Measurements from ENCODE around the gene DSN1. TPM values are rescaled to one million over a fixed set of nuclear protein-coding genes. Genes with fewer than 3 reads are reported as not detected.
"Not testable (repeated sequence)": the region's sequence is repeated elsewhere in the genome, so short reads cannot be mapped to it uniquely, and the experiment has no call there.

DSN1 gene
- 3.8 TPM for total RNA-seq
- long read RNA-seq, partial matches to known transcripts = 0 of 10 reads
- long read RNA-seq, other reads (novel, unspliced or antisense) = 4 of 10 reads

GRCh38 chr20:36773597-36774390 is at the start of gene DSN1:
DSN1 (minus strand) TSS chr20:36773763; CDS start chr20:36771458, 2,305 bp downstream.
- DNase-seq (ENCODE audit: low spot score) = peak; percentile 99
- intact Hi-C loops (cut with DNase I) = loop anchor here (1.0 kb wide), 1 partner anchor 89 kb away; no protein-coding TSS in a partner anchor

- intact Hi-C loops (cut with DNase I) = no loop called here
- no peak for DNase-seq (ENCODE audit: low spot score)
These were observed 49.6 kb upstream of the DSN1 start for GRCh38 chr20:36823121-36823520.

- no peak for DNase-seq (ENCODE audit: low spot score)
- intact Hi-C loops (cut with DNase I) = no loop called here
These were observed 48.4 kb upstream of the DSN1 start for GRCh38 chr20:36821964-36822437.

- DNase-seq (ENCODE audit: low spot score) = no peak
- intact Hi-C loops (cut with DNase I) = no loop called here
These were observed 47.4 kb upstream of the DSN1 start for GRCh38 chr20:36820928-36821327.

- intact Hi-C loops (cut with DNase I) = no loop called here
- DNase-seq (ENCODE audit: low spot score) = no peak
These were observed 46.5 kb upstream of the DSN1 start for GRCh38 chr20:36820073-36820472.

GRCh38 chr20:36819659-36820058 is 46.1 kb upstream of the DSN1 start:
- intact Hi-C loops (cut with DNase I) = no loop called here
- DNase-seq (ENCODE audit: low spot score) = no peak

- intact Hi-C loops (cut with DNase I) = no loop called here
- DNase-seq (ENCODE audit: low spot score) = no peak
These were observed 45.3 kb upstream of the DSN1 start for GRCh38 chr20:36818861-36819260.

GRCh38 chr20:36818185-36818584 is 44.6 kb upstream of the DSN1 start:
- intact Hi-C loops (cut with DNase I) = no loop called here
- no peak for DNase-seq (ENCODE audit: low spot score)

- intact Hi-C loops (cut with DNase I) = no loop called here
- DNase-seq (ENCODE audit: low spot score) = no peak
These were observed 43.9 kb upstream of the DSN1 start for GRCh38 chr20:36817496-36817895.

GRCh38 chr20:36815454-36816091 is 42.0 kb upstream of the DSN1 start:
- intact Hi-C loops (cut with DNase I) = no loop called here
- no peak for DNase-seq (ENCODE audit: low spot score)

GRCh38 chr20:36812594-36813463 is 39.3 kb upstream of the DSN1 start:
- intact Hi-C loops (cut with DNase I) = no loop called here

GRCh38 chr20:36808317-36809257 is 35.0 kb upstream of the DSN1 start:
- intact Hi-C loops (cut with DNase I) = no loop called here
- DNase-seq (ENCODE audit: low spot score) = peak; percentile 86

More at GRCh38 chr20:36812594-36813463, 39.3 kb upstream of the DSN1 start:
- DNase-seq (ENCODE audit: low spot score) = no peak

- no peak for DNase-seq (ENCODE audit: low spot score)
These were observed 32.5 kb upstream of the DSN1 start for GRCh38 chr20:36806049-36806448.

GRCh38 chr20:36805396-36805795 is 31.8 kb upstream of the DSN1 start:
- DNase-seq (ENCODE audit: low spot score) = no peak
- intact Hi-C loops (cut with DNase I) = no loop called here

More at GRCh38 chr20:36806049-36806448, 32.5 kb upstream of the DSN1 start:
- intact Hi-C loops (cut with DNase I) = no loop called here

GRCh38 chr20:36804425-36804824 is 30.9 kb upstream of the DSN1 start:
- intact Hi-C loops (cut with DNase I) = no loop called here
- DNase-seq (ENCODE audit: low spot score) = no peak

- intact Hi-C loops (cut with DNase I) = no loop called here
- no peak for DNase-seq (ENCODE audit: low spot score)
These were observed 29.0 kb upstream of the DSN1 start for GRCh38 chr20:36802326-36803222.

GRCh38 chr20:36800410-36800809 is 26.8 kb upstream of the DSN1 start:
- no peak for DNase-seq (ENCODE audit: low spot score)
- intact Hi-C loops (cut with DNase I) = no loop called here

- intact Hi-C loops (cut with DNase I); DNase-seq (ENCODE audit: low spot score): not testable (repeated sequence)
These were observed 25.8 kb upstream of the DSN1 start for GRCh38 chr20:36799313-36799712.

Measured in cardiac septum (tissue), 1 donor.